Measurements from ENCODE around the gene ZCWPW2. TPM values are rescaled to one million over a fixed set of nuclear protein-coding genes. Genes with fewer than 3 reads are reported as not detected.

Gene ZCWPW2
- total and polyA plus RNA-seq, 2 of the 4 experiments (the other 2 are of a cell fraction): 0.18 to 0.24 TPM

GRCh38 chr3:28301688-28302087 is 46.8 kb upstream of the ZCWPW2 start:
- H2BK15ac ChIP-seq (ENCODE audit: low read depth, low read length): no peak overlapping the region
- H4K91ac ChIP-seq (ENCODE audit: insufficient read depth, low read depth, low read length): no peak overlapping the region
- no peaks in the 10 kb centered on the region for H4K20me1 ChIP-seq (ENCODE audit: insufficient read depth, low read length)
- H3K79me1 ChIP-seq (ENCODE audit: low read depth in 1 of 2, low read length in 2 of 2): no peaks in the 10 kb centered on the region
- no peak overlapping the region for H3K27ac ChIP-seq (ENCODE audit: insufficient read depth, low read length)
- H3K23ac ChIP-seq (ENCODE audit: low read depth, low read length): no peak overlapping the region
- H3K9me3 ChIP-seq (ENCODE audit: control insufficient read depth, insufficient read depth, low read length): no peaks in the 10 kb centered on the region
- H4K8ac ChIP-seq (ENCODE audit: low read depth in 2 of 2, low read length in 2 of 2): no peak overlapping the region
- intact Hi-C loops (cut with micrococcal nuclease) (no loop called here), in situ Hi-C loops (cut with MboI; ENCODE audit: low sequenced_read_pairs) (no loop called here), dilution Hi-C loops (cut with HindIII; ENCODE audit: low sequenced_read_pairs, unreplicated experiment) (no loop called here)
- H3K56ac ChIP-seq (ENCODE audit: extremely low read depth, insufficient read depth, low read length): no peak overlapping the region
- H4K5ac ChIP-seq (ENCODE audit: low read depth, low read length): no peak overlapping the region
- H3K4me2 ChIP-seq (ENCODE audit: low read depth, low read length): no peak overlapping the region
- H3K4me3 ChIP-seq (ENCODE audit: insufficient read depth, low read depth, low read length): no peak overlapping the region
- POLR2A ChIA-PET (ENCODE audit: unreplicated experiment): no interaction called here
- H2BK120ac ChIP-seq (ENCODE audit: low read depth, low read length): no peak overlapping the region
- H2AK9ac ChIP-seq (replicated peaks; ENCODE audit: low read depth, low read length, poor library complexity): no peak overlapping the region
- no CpG with 5 or more reads among the region's 4 CpGs for WGBS, 2 experiments (ENCODE audit: extremely low coverage in 2 of 2, insufficient read length in 1 of 2)
- H3K4ac ChIP-seq (ENCODE audit: low read depth, low read length): no peak overlapping the region
- TF ChIP-seq RCOR1 (IDR thresholded peaks at IDR 0.05; ENCODE audit: insufficient replicate concordance, low read length): no peak
- TF ChIP-seq FOS (IDR thresholded peaks at IDR 0.05; ENCODE audit: low read depth, low read length): no peak
- TF ChIP-seq USF2 (IDR thresholded peaks at IDR 0.05; ENCODE audit: low read depth, low read length): no peak
- TF ChIP-seq BHLHE40 (IDR thresholded peaks at IDR 0.05; ENCODE audit: low read depth, low read length): no peak
- no peak for TF ChIP-seq CTCF (conservative IDR thresholded peaks at IDR 0.05; ENCODE audit: low read depth, low read length)
- TF ChIP-seq MAFK (IDR thresholded peaks at IDR 0.05; ENCODE audit: low read depth, low read length): no peak
- TF ChIP-seq, protein P1, sequence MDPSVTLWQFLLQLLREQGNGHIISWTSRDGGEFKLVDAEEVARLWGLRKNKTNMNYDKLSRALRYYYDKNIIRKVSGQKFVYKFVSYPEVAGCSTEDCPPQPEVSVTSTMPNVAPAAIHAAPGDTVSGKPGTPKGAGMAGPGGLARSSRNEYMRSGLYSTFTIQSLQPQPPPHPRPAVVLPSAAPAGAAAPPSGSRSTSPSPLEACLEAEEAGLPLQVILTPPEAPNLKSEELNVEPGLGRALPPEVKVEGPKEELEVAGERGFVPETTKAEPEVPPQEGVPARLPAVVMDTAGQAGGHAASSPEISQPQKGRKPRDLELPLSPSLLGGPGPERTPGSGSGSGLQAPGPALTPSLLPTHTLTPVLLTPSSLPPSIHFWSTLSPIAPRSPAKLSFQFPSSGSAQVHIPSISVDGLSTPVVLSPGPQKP (IDR thresholded peaks at IDR 0.05; ENCODE audit: borderline replicate concordance, low read depth, low read length): no peak
- no peak for TF ChIP-seq MXI1 (IDR thresholded peaks at IDR 0.05; ENCODE audit: borderline replicate concordance, low read depth, low read length)
- TF ChIP-seq RFX5 (IDR thresholded peaks at IDR 0.05; ENCODE audit: low read depth, low read length): no peak
- TF ChIP-seq NFE2L2 (IDR thresholded peaks at IDR 0.05; ENCODE audit: low read depth, low read length): no peak
- TF ChIP-seq POLR2A (IDR thresholded peaks at IDR 0.05; ENCODE audit: low read depth, low read length): no peak
- no peak for TF ChIP-seq MAZ (IDR thresholded peaks at IDR 0.05; ENCODE audit: borderline replicate concordance, low read depth, low read length)
- no peak for TF ChIP-seq RAD21 (IDR thresholded peaks at IDR 0.05; ENCODE audit: low read length)
- TF ChIP-seq CHD1 (IDR thresholded peaks at IDR 0.05; ENCODE audit: low read depth, low read length): no peak
- TF ChIP-seq SMC3 (IDR thresholded peaks at IDR 0.05; ENCODE audit: low read depth, low read length): no peak
- no peak for TF ChIP-seq CEBPB (IDR thresholded peaks at IDR 0.05; ENCODE audit: low read depth, low read length)
- no peak overlapping the region for H3K18ac ChIP-seq (ENCODE audit: low read depth, low read length)
- ATAC-seq (ENCODE audit: low read depth) (no peak), DNase-seq (no peak)
- H3K9me1 ChIP-seq (ENCODE audit: insufficient read depth, low read length): no peaks in the 10 kb centered on the region
- H2AK5ac ChIP-seq (ENCODE audit: low read depth, low read length): no peak overlapping the region
- no peak overlapping the region for H3K9ac ChIP-seq (ENCODE audit: low read depth, low read length)
- H2BK5ac ChIP-seq (ENCODE audit: low read depth, low read length, poor library complexity, severe bottlenecking): no peak overlapping the region
- H2AFZ ChIP-seq (replicated peaks; ENCODE audit: low read length, poor library complexity): no peak overlapping the region
- H3K27me3 ChIP-seq (ENCODE audit: control insufficient read depth, insufficient read depth, low read length): no peaks in the 10 kb centered on the region
- H2BK20ac ChIP-seq (ENCODE audit: low read depth, low read length): no peak overlapping the region
- CTCF ChIA-PET: no interaction called here
- H3K36me3 ChIP-seq (ENCODE audit: control insufficient read depth, insufficient read depth, low read length): no peaks in the 10 kb centered on the region
- H3K14ac ChIP-seq (replicated peaks; ENCODE audit: low read depth, low read length): no peak overlapping the region
- H3K4me1 ChIP-seq (ENCODE audit: control insufficient read depth, insufficient read depth, low read length): no peaks in the 10 kb centered on the region
- BruUV-seq (replicated peaks): no TSS peak

Data from IMR-90 (cell line).